NB4 (cell line): ENCODE results near the gene FERMT3.

ENCODE experiments used
- MYC ChIP-seq: IDR thresholded peaks from 2 replicates; pipeline ENCODE4 v1.6.1; 2011; ENCODE audit warnings: low read depth, low read length
- POLR2A ChIP-seq: IDR thresholded peaks from 2 replicates; pipeline ENCODE4 v1.6.1; 2011; ENCODE audit warnings: mild to moderate bottlenecking; ENCODE audit not compliant: insufficient read length; ENCODE audit errors: extremely low read depth
- TF ChIP-seq, protein P1 (sequence below): IDR thresholded peaks from one replicate; pipeline ENCODE4 v1.5.1; 2012; ENCODE audit warnings: low read depth, low read length

DNA sequence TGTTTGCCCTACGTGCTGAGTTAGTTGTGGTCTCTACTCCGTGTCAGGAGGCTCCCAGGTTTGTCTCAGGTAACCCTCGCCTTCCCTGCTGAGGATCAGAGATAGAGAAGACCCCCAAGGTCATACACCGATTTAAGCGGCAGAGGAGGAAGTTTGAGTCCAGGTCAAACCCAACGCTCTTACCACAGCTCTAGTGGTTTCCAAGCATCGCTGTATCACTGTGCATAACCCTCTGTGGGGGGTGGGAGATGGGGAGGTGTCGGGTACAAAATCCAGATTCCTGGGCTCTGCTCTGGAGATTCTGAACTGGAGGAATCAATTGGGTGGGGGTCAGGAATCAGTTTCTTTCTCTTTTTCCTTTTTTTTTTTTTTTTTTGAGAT, 24.5 kb downstream of the FERMT3 start:
- TF ChIP-seq, protein P1, sequence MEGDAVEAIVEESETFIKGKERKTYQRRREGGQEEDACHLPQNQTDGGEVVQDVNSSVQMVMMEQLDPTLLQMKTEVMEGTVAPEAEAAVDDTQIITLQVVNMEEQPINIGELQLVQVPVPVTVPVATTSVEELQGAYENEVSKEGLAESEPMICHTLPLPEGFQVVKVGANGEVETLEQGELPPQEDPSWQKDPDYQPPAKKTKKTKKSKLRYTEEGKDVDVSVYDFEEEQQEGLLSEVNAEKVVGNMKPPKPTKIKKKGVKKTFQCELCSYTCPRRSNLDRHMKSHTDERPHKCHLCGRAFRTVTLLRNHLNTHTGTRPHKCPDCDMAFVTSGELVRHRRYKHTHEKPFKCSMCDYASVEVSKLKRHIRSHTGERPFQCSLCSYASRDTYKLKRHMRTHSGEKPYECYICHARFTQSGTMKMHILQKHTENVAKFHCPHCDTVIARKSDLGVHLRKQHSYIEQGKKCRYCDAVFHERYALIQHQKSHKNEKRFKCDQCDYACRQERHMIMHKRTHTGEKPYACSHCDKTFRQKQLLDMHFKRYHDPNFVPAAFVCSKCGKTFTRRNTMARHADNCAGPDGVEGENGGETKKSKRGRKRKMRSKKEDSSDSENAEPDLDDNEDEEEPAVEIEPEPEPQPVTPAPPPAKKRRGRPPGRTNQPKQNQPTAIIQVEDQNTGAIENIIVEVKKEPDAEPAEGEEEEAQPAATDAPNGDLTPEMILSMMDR: no peak
- peak; percentile 2 for TF ChIP-seq POLR2A
- TF ChIP-seq MYC: peak; percentile 16; the same call in 1 of the 2 replicates
